SKM-1 (cell line): ENCODE results near the gene MYRIP.
A peak's percentile ranks its signal among the peaks of the same experiment; 100 is the strongest.

Experiments
- DNase-seq: peaks from one replicate; lab custom pipeline; 2025; ENCODE audit not compliant: unreplicated experiment; lab: John Stamatoyannopoulos, UW

The MYRIP gene

DNA sequence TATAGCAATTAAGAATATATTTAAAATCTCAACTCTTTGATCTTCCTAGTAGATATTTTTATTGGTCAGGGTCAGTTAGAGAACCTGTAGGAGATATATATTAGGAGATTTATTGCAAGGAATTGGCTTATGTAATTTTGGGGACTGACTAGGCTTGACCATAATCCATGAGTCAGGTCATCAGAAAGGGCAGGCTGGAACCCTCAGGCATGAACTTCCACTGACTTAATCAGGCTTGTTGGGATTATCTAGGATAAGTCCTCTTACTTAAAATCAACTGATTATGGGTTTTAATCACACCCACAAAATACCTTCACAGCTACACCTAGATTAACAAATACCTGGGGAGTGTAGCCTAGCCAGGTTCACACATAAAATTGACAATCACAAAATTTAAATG, 156.1 kb downstream of the MYRIP start:
- DNase-seq: no peak

DNA sequence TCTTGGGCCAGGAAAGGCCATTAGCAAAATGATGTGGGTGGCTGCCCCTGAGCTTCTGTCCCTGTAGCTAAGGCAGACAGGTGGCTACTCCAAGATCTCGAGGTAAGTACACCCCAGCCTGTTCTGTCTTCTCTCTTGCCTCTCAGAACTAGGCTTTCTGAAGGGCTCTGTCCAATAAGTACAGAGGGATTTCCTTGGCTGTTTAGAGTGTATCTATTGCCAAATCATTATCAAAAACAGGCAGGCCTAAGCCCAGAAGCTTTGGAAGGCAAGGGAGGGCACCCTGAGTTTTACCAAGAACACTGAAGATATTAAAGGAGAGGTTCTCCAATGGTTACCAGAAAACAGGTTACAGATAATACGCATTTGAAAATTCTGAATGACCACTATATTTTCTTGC, 156.6 kb downstream of the MYRIP start:
- no peak for DNase-seq

DNA sequence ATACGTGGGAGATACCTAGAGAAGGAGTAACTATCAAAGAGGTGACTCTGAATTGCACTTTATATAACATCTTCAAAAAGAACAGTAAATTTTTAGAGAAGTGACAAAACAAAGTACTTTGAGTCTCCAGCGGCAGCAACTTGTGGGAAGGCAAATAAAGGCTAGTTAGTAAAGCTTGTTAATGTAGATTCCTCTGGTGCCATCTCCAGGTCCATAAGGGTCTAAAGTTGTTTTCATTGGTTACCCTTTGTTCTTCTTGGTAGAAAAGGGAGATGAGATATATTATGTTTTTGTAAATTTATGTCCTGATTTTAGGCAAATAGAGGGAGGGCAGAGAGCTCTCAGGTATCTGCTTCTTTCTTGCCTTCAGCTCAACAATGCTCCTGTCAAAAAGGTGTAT, 161.6 kb downstream of the MYRIP start:
- DNase-seq: no peak

DNA sequence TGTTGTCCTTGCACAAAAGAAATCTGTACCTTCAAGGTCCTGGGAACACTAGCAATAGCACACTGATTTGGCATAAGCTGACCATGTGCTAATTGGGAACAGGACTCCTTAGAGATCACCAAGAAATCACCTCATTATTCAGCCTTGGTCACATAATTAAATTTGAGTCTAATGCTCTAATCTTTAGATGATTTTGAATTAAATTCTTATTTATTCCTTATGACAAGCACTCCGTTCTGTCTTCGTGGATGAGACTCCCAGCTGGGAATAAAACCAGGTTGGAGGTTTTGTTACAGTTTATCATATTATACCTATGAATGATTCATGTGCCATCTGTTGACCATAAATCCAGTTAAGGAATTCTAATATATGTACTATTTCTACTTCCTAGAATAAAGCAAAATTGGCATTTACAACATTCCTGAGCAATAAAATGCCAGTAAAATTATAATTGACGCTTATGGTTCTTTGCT, 162.2 kb downstream of the MYRIP start:
- no peak for DNase-seq

DNA sequence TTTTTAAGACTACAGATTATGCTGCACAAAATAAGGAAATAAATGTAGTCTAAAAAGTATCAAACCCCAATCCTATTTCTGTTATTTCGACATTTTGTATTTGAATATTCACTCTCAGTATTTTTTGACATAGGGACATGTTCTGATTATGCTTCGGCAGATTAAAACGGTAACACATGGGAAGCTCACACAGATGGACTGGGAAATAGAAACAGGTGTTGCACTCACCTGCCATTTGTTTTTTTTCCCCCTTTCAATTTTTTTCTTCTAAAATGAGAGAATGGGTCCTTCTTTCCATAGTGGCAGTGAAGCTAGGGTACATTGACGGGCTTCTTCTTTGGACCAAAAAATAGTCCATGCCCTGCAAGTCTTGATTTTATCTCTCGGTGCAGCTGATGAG, 163.1 kb downstream of the MYRIP start:
- no peak for DNase-seq

DNA sequence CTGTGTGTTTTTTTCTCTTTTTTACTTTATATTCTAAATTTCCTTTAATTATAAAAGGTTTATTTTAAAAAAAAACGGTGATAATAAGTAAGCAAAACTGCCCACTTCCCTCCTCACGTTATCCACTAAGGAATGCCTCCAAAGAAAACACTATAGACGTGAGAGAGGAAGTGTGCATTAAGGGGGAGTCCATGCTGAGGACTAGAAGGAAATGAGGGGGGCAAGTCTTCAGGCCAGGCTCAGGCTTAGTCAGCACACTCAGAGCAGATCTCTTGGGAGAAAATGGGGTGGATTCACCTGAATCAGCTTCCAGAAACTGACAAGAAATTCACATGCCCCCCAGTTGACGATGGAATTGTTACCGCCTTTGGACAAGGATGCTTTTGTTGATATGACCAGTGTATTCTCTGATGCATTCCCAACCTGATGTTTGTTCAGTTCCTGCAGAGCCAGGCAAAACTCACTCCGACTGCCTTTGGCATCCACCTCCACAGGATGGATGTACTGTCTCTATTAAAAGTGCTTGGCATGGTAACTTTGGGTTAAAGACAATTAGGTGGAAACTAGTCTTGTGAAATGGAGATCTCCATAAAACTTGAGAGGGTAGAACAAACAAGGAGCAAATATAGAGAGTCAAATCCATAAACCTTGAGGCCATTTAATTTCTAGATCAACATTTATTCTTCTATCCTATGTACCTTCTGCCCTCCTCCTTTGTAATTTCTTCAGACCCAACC, 167.8 kb downstream of the MYRIP start:
- no peak for DNase-seq

DNA sequence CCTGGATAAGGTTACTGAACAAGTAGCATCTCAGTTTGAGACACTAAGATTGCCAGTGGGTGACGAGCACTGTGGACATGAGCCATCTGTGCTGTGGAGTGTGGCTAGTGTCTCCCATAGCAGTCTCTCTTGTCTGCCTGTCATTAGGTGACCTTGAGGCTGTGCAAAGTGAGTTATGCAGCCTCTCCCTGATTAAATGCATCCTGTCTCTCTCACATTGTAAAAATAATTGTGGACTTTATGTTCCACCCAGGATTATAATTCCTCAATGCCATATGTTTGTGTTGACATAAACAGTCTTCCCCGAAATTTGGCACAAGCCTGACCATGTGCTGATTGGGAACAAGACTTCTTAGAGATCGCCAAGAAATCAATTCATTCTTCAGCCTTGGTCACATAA, 168.9 kb downstream of the MYRIP start:
- no peak for DNase-seq

DNA sequence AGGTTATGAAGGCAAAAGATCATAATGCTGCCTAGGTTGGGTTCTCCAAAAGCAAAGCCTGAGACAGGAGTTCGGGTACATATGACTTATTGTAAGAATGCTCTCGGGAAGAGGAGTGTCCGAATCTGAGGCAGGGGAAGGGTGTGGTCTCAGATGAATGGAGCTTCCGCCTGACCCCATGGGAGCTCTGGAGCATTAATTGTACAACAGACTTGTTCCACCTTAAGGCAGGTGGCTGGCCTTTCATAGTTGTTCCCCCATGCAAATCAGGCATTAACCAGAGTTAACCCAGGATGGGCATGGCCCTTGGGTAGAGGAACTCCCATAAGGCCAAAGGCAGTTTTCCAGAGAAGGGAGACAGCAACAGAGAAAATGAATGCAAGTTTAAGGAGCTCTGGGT, 170.6 kb downstream of the MYRIP start:
- no peak for DNase-seq

DNA sequence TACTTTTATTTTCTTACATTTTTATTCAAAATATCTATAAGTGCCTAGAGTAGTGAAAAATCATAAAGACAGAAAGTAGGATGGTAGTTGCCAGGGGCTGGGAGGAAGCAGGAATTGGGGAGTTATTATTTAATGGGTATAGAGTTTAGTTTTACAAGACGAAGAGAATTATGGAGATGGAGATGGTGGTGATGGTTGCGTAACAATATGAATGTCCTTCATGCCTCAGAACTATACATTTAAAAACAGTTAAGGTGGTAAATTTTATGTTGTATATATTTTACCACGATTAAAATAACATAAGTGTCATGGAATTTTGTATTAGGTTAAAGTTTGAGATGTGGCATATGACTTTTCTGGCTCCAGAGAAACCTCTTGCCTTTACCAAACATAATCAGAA, 171.4 kb downstream of the MYRIP start:
- DNase-seq: no peak

DNA sequence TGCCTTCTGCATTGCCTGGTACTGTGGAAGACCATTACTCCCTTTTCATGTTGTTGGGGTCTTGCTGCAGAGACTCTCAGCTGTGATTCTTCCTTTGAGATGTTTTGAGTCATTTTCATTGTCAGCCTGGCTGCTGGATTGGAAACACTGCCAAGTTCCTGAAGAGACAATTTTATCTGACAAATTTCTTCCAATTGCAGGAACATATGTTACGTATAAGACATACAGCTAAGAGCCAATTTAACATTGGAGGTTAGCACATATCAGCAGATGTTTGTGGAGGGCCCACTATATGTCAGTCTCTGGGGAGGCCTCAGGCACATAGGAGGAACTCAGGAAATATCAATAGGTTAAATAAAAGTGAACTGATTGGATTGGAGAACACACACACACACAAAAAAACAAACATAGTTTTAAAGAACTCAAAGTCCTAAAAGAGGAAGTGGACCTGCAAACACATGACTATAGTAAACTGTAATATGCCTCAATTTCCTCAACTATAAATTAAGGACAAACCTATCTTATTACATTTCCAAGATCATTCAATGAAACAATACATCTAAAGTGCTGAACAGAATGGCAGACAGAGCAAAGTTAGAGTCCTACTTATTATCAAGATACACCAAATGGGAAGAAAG, 172.3 kb downstream of the MYRIP start:
- no peak for DNase-seq

DNA sequence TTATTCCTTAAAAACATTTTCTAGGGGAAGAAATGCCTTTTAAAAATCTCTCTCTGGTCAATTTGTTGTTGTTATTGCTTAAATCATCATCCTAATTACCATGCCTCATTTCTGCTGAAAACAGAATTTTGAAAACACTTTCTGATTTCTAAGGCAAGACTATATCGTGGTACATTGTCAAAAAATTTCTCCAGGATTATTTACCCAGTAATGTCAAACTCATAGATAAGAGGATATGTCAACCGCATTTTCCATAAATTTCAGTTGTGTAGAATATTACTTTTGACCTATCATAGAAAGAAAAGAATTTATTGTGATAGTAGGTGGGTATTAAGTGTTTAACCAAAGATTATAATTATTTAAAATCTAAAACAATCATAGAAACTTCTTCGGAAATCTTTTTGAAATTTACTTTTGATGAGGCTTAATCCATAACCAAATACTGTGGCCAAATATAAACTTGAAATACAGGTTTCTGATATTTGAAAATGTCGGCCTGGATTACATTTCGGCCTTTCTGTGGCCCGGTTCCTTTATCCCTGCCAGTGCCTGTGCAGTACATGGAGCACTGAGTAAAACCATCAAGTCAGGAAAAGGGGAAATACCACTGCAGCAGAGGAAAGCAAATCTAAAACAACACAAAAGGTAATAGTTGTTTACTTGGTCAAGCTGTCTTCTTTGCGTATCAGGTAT, 173.4 kb downstream of the MYRIP start:
- no peak for DNase-seq

DNA sequence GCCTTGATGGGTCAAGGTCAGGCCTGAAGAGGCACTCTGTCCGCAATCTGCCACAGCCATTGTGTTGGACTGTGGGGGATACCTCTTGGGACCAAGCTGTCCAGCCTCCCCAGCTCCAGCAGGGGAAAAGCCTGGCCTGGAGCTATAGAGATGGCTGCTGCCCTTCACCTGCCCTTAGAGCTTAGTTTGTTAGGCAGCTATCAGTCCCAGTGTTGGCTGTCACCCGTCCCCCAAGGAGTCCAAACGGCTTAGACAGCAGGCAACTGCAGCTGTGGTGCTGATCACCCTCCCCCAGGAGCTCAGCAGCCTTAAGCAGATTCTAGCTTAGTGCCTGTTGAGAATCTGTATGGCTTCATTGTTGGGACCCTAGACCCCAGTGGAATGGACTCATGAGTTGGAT, 180.3 kb downstream of the MYRIP start:
- DNase-seq: no peak

DNA sequence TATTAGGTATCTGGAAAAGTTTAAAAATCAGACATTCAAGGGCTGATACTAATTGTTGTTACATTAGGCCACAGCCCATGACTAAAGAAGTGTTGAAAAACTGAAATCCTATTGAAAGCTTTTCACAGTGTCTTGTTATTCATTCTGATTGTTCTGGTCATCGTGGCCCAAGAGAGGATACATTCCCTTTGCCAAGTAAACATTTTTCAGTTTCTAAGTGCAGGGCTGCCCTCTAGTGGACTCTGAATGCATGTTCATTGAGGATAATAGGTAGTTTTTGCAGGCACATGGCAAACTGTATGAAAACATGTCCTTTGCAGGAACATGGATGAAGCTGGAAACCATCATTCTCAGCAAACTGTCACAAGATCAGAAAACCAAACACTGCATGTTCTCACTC, 181.1 kb downstream of the MYRIP start:
- DNase-seq: peak; percentile 70

DNA sequence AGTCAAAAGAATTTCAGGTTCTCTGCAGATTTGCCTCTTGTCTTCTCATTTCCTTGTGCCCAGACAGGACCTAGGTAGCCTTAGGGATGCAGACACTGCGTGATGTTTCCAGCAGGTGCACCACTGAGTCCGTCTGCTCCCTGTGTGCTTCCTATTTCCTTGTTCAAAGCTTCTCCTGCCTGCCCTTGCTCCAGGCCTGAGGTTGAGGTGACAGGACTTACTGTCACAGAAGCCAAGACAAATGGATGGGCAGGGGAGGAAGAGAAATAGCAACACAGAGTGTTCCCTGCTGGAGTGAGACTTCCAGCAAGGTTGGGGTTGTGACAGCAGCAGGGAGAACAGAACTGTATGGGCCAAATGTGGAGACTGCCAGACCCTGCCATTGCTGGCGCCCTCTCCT, 199.4 kb downstream of the MYRIP start:
- DNase-seq: no peak

DNA sequence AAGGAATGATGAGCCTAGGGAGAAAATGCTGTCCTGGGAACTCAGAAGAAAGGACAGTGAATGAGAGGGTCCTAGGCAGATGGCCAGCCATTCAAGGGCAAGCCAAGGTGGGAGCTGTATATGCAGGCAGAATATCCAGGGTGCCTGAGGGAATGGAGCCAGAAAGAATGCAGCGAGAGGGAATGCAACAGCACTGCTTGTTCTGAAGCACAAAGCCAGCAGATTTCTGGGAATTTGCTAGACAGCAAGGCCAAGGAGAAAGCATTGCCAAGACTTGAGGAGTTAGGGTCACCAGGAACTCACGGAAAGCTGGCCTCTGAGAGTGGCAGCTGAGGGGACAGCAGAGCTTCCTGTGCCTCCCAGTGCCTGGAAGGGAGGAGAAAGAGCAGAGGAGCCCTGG, 200.6 kb downstream of the MYRIP start:
- DNase-seq: no peak

DNA sequence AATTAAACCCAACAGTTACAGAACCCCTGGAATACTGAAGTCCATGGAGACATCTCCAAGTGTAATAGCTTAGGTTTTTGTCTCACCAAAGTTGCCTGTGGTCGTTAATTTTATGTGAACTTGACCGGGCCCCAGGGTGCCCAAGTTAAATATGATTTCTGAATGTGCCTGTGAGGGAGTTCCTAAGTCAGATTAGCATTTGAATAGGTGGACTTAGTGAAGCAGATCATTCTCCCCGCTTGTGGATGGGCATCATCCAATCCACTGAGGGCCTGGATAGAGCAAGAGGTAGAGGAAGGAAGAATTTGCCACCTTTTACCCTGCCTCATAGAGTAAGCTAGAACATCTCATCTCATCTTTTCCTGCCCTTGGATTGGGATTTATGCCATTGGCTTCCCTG, 203.0 kb downstream of the MYRIP start:
- DNase-seq: no peak

DNA sequence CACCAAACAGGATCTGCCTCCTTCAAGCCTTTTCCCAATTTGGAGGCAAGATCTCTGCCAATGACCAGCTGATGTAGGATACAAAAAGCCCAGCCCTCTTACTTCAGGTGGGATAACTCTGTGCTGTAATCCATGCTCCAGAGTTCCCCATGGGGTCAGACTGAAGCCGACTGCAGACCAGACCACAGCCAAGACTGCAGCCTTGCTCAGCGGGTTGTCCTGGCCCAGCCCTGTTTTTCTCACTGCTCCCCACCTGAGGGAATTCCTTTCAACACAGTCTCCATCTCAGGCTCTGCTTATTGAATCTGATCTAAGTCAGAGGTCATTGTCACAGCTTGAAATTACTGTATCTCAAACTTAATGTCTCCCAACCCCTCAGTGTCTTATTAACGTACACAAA, 207.0 kb downstream of the MYRIP start:
- DNase-seq: no peak

DNA sequence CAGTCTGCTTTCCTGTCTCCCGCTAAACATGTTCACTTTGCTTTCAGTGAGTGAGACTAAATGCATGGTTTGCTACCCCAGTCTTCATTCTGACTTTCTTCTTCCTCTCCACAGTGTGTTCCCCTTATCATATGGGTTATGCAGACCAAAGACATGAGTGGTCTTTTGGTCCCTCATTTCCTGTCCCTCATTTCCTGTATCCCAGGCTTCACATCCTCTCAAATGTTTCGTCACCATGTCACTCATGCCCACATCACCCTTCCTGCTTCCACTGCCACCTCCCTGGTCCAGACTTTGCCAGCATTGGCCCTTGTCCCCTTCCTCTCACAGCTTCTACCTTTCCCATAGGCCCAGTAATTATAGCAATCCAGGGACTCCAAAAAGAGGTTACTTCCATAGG, 209.0 kb downstream of the MYRIP start:
- no peak for DNase-seq

DNA sequence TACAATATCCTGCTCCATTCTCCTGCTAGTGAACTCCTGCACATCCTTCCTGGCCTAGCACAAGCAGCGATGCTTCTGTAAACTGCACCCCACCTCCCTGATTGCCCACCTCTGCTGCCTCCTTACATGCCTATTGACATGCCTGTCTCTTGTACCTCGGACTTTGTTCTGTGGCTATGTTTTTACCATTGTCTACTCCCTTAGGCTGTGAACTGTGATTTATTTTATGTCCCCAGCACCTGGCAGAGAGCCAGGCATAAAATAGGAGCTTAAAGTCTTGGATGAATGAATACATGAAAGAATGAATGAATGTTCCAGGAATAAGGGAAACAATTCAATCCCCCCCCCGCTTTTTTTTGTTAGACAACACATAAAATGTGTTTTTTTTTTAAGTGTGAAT, 210.0 kb downstream of the MYRIP start:
- no peak for DNase-seq

DNA sequence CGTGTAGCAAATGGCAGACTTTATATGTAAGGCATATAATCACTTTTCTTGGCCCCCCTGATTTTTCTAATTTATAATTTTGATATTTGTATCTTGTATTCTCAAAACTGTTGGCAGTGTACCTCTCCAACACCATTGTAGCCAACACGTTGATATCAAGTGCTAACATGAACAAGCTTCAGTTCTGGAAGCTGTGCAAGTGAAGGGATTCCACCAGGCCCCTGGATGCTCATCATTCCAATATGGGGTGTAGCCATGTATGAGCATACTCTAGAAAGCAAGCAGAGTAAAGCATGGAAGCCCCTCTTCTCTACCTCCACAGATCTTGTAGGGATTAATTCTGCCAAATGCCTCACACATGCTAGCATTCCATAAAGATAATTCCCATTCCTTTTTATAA, 211.3 kb downstream of the MYRIP start:
- no peak for DNase-seq

DNA sequence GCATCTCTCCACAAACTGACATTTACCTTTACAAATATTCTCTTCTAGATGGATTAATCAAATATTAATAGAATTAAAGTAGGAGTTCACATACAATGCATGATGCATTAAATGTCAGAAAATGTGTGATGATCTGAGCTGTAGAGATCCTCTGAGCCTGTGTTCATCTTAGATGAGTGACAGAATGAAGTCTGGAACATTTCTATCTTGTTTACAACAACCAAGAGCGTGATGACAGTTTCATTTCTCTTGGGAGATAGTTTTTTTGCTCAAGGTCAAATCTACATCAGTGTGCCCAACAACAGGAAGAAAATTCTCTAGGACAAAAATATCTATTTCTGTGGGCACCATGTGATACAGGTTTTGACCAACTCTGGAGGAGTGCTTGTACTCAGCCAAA, 211.9 kb downstream of the MYRIP start:
- DNase-seq: no peak

DNA sequence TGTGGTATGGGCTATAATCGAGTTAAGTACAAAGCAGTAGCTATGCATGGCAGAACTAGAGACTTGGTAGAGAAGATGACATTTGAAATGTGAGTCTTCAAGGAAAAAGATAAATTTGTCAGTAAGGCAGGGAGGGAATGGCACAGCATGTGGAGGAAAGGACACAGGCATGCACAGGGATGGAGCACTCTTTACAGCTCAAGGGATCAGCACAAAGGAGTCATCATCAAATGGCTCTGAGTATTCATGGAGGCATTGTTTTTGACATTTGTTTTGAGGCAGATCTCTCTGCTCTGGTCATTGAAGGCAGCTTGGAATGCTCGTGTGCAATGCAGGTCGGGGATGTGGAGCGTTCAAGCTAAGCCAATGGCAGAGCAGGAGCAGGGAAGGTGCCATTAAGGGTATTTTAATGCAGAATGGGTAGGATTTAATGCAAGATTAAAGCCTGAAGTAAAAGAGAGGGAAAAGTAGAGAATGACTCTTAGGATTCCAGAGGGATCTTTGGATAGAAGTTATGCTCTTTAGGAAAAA, 213.0 kb downstream of the MYRIP start:
- DNase-seq: no peak
